Measurements from ENCODE around the gene GPR132.
"Not testable (repeated sequence)": the region's sequence is repeated elsewhere in the genome, so short reads cannot be mapped to it uniquely, and the experiment has no call there.

The GPR132 gene

DNA sequence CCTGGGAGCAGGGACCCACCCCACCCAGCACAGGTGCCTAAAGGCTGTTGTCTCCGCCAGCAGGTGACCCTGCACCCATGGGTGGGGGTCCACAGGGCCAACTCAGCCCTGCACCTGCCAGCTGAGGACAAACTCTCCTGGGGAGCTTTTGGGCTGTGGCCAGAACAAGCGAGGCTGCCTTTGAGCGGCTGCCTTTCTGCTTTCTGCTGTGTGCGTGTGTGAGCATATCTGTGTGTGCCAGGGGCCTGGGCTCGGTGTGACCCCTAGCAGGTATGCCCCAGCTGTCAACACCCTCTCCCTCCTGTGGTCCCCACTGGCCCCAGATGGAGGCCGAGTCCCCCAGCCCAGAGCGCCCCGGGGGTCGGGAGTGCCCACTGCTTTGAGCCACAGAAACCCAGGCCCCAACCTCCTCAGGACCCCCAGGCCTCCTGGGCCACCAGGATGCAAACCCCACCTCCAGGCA lies 25.9 kb upstream of the GPR132 start:
- no peak for DNase-seq

GRCh38 chr14:105090493-105091053 lies 25.3 kb upstream of the GPR132 start:
- DNase-seq = peak; percentile 25

DNA sequence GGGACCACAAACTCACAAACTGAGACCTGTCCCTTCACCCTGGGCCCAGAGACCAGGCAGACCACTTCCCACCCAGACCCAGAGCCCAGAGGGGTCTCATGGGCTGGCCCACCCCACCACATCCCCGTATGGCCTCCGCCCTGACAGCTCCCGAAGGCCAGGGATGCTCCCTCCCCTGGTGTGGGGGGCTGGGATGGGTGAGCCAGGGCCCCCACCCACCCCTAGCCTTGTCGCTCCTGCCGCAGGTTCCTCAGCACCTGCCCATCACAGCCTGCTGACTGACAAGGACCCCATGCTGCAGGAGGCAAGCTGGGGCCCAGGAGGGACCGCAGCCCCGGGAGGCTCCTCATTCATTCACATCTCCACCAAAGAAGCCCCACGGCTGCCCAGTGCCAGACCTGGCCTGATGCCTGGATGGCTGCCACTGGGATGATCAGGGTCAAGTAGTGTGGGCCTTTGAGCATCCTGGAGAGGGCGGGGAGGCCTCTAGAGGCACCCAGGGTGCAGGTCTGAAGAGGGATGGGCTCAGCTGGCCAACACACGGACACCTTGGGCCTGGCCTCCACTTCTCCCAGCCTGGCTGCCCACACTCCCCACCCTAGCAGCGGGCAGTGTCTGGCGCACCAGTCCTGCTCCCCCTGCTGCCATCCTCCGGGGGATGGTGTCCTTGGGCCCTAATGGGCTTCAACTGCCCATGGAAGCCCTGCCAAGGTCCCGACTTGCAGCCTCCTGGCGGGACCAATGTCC lies 24.7 kb upstream of the GPR132 start:
- DNase-seq = no peak

GRCh38 chr14:105088812-105089745 lies 23.8 kb upstream of the GPR132 start:
- DNase-seq = no peak

DNA sequence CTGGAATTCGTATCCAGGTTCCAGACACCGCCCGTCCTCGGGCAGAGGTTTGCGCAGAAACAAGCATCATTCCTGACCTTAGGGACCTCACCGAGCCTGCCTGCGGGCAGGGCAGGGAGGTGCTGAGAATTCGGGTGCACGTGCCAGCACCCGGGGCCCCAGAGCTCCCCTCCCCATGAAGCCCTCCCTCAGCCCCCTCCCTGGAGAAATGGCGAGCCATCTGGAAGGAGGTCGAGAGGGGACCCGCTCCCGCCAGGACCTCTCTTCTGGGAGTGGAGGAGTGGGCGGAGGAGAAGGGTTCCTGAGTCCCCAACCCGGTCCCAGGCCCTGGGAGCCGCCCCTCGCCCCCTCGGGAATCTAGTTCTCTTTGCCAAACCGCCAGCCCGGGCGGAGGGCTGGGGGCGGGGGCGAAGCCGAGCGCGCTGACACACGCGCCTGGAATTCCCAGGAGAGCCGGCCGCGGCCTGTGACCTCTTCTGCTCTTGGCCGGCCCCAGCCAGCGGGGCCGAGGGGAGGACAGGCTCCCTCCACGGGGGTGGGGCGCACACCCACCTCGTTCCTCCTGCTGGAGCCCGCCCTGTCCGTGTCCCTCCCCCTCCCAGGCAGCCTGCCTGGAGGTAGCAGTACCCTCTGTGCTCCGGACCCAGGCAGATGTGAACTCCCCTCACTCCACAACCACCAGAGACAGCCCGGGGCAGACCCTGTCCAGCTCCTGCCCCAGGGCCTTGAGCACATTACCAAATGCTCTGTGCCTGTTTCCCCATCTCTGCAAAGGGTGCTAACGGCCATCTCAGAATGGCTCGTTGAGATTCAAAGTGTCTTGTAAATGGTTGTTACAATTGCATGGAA lies 23.0 kb upstream of the GPR132 start:
- DNase-seq = peak; percentile 12

DNA sequence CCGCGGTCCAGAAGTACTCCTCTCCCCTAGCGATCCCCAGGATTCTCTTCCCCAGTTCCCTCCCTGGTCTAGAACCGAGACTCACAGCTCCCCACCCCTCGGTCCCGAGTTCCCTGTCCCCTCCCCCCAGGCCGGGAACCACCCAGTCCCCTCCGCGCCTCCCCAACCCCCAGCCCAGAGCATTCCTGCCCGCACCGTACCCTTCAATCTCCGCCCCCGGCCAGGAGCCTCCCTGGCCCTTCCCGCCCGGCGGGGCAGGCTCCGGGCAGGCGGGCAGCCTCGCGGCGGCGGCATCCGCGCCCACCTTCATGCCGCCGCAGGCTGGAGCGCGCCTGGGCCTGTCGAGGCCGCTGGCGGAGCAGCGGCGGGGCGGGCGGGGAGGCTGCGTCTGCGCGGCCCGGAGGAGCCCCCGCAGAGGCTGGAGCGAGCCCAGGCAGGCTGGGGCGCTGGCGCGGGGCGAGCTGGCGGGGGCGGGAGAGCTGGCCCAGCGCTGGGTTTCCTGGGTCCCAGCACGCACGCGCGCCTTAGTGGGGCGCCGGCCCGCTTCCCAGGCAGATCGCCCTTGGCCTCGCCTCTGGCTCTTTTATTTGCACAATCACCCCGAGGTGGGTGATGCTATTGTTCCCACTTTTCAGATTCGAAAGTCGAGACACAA lies 22.2 kb upstream of the GPR132 start:
- DNase-seq = no peak

- peak; percentile 15 for DNase-seq
These were observed 21.6 kb upstream of the GPR132 start for GRCh38 chr14:105086833-105087307.

GRCh38 chr14:105085766-105086165 lies 20.5 kb upstream of the GPR132 start:
- no peak for DNase-seq

GRCh38 chr14:105084741-105085571 lies 19.7 kb upstream of the GPR132 start:
- no peak for DNase-seq

DNA sequence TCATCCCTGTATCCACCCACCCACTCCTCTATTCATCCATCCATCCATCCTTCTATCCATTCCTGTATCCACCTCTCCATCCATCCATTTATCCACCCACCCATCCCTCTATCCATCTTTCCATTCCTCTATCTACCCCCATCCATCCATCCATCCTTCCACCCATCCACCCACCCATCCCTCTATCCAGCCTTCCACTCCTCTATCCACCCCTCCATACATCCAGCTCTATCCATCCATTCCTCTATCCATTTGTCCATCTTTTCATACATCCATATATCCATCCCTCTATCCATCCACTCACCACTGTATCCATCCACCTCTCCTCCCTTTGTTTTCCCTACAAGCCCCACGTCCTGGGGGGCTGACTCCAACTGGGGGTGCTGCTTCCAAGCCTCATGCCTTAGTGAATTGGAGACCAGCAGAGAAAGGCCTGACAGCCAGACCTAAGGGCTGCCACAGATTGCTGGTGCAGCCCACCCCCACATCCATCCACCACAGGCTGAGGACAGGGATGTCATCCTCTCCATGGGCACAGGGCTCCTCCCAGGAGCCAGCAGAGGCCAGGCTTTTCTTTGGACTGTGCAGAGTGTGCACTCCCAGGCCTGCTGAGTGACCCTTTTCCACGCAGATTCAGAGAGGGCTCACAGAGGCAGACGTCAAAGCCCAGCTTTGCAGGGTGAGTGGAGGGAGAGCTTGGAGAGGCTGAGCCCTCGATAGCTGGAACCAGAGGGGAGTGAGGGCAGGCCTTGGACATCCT lies 18.9 kb upstream of the GPR132 start:
- no peak for DNase-seq

- no peak for DNase-seq
These were observed 17.5 kb upstream of the GPR132 start for GRCh38 chr14:105082703-105083102.

DNA sequence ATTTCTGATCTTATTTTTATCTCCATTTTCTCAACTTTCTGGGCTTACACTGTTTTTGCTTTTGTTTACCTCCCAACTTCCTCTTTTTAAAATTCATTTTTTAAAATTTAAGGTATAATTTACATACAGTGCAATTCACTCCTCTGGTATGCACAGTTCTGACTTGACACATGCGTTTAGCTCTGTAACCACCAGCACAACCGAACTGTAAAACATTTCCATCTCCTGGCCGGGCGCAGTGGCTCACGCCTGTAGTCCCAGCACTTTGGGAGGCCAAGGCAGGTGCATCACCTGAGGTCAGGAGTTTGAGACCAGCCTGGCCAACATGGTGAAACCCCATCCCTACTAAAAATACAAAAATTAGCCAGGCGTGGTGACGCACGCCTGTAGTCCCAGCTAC lies 16.2 kb upstream of the GPR132 start:
- not testable (repeated sequence) for DNase-seq

DNA sequence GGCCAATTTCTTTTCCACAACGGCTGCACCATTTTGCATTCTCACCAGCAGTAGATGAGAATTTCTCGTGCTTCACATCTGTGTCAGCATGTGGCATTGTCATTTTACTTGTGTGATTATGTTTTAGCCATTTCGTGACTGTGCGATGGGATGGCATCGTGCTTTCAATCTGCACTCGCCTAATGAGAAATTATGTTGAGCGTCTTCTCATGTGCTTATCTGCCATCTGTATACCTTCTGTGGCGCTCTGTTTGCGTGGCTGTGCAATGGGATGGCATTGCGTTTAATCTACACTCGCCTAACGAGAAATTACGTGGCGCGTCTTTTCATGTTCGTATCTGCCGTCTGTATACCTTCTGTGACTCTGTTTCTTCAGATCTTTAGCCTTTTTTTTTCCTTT lies 14.9 kb upstream of the GPR132 start:
- DNase-seq = no peak

DNA sequence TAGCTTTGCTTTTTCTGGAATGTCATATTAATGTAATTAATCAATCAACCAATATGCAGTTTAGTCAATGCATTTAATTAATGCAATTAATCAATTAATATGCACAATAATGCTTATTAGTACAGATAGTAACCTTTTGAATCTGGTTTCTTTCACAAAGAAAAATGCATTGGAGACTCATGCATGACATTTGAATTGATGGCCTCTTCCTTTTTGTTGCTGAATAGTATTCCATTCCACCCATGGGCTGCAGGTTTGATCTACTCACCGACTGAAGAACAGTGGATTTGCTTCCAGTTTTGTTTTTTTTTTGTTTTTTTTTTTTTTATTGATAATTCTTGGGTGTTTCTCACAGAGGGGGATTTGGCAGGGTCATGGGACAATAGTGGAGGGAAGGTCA lies 13.1 kb upstream of the GPR132 start:
- DNase-seq = no peak

- DNase-seq = no peak
These were observed 12.4 kb upstream of the GPR132 start for GRCh38 chr14:105077649-105077995.

- DNase-seq = no peak
These were observed 11.8 kb upstream of the GPR132 start for GRCh38 chr14:105076805-105077648.

DNA sequence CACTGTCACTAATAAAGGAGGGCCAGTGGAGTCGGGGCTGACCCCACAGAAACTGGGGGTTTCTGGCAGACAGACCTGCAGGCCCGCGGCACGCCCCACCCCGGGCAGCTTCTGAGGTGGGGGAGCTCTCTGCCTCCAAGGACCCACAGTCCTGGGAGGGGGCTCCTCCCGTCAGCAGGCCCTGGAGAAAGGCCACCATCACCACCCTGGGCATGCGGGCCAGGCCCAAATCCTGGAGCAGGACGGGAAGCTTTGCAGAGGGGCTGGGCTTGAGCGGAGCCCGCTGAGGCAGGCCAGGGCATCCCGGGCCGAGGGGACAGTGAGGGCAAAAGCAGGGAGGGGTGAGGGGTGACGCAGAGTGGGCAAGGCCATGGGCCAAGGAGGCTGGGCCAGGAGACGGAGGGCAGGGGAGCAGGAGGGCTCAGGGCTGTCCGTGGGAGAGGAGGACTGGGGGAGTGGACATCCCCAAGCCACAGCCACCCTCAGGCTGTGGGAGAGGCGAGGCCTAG lies 11.1 kb upstream of the GPR132 start:
- no peak for DNase-seq

- no peak for DNase-seq
These were observed 10.4 kb upstream of the GPR132 start for GRCh38 chr14:105075379-105076295.

Measured in NCI-H2227 treated with DMSO at 0.1 percent for 48 hours (cell line).